22Rv1 (cell line): ENCODE measurements around the gene CBFB.

Experiments
- CTCF ChIP-seq: fragments of 450-650 bp; IDR thresholded peaks from 2 replicates; pipeline ENCODE4 v1.5.1; 2017; ENCODE audit warnings: mild to moderate bottlenecking
- ZFX ChIP-seq: fragments of 450-650 bp; IDR thresholded peaks from 2 replicates; pipeline ENCODE4 v1.6.1; 2017; ENCODE audit warnings: antibody characterized with exemption, borderline replicate concordance

GRCh38 chr16:67029254-67030096 lies 526 bp downstream of the CBFB start:
- TF ChIP-seq CTCF (no peak), ZFX (no peak)
